HepG2 (cell line): ENCODE results near the gene TTC32. TPM values are rescaled to one million over a fixed set of nuclear protein-coding genes. Genes with fewer than 3 reads are reported as not detected.

Experiments used
- ATF2 ChIP-seq: sonication (generic); formaldehyde crosslinking; IDR thresholded peaks from 2 replicates; pipeline ENCODE4 v1.4.0; 2020; ENCODE audit warnings: missing genetic modification reagents
- CBX2 ChIP-seq, 2 experiments: fragments of 200-600 bp in 1 of 2; sonication (generic); formaldehyde crosslinking in 1 of 2; IDR thresholded peaks; 2 replicates each; pipeline versions ENCODE4 v1.7.0 to v1.8.1; 2018 to 2022; ENCODE audit warnings: low read depth in 2 of 2, low read length in 1 of 2, mild to moderate bottlenecking in 1 of 2, missing genetic modification reagents in 1 of 2
- DZIP1 ChIP-seq: sonication (generic); formaldehyde crosslinking; IDR thresholded peaks from 2 replicates; pipeline ENCODE4 v1.5.0; 2020; ENCODE audit warnings: mild to moderate bottlenecking, missing genetic modification reagents
- ETV6 ChIP-seq: sonication (generic); formaldehyde crosslinking; conservative IDR thresholded peaks from 2 replicates; pipeline ENCODE4 v1.4.0; 2020; ENCODE audit warnings: missing genetic modification reagents
- MED13 ChIP-seq: sonication (generic); formaldehyde crosslinking; IDR thresholded peaks from 2 replicates; pipeline ENCODE4 v1.5.0; 2020; ENCODE audit warnings: missing genetic modification reagents
- STAT5B ChIP-seq: sonication (generic); formaldehyde crosslinking; IDR thresholded peaks from 2 replicates; pipeline ENCODE4 v1.4.0; 2020; ENCODE audit warnings: missing genetic modification reagents
- ZGPAT ChIP-seq: IDR thresholded peaks from 2 replicates; pipeline ENCODE4 v1.6.1; 2016; ENCODE audit warnings: mild to moderate bottlenecking
- ZNF570 ChIP-seq: sonication (generic); formaldehyde crosslinking; IDR thresholded peaks from 2 replicates; pipeline ENCODE4 v1.4.0; 2020; ENCODE audit warnings: mild to moderate bottlenecking, missing genetic modification reagents, borderline replicate concordance
- ZNF773 ChIP-seq: sonication (generic); formaldehyde crosslinking; IDR thresholded peaks from 2 replicates; pipeline ENCODE4 v1.4.0; 2020; ENCODE audit warnings: missing genetic modification reagents, borderline replicate concordance
- ZSCAN22 ChIP-seq: sonication (generic); formaldehyde crosslinking; IDR thresholded peaks from 2 replicates; pipeline ENCODE4 v1.4.0; 2020; ENCODE audit warnings: mild to moderate bottlenecking, missing genetic modification reagents
- polyA plus RNA-seq, 8 experiments: library from polyadenylated mRNA; depleted of rRNA in 3 of 8; stranded (reverse) in 7 of 8; unstranded in 1 of 8; fragments of >200 nt; fragmentation: Illumina TruSeq in 4 of 8; extraction: Trizol in 4 of 8; gene quantifications; 2 replicates each; pipeline versions ENCODE4 v1.2.1 to v1.2.3, GENCODE V29; 2011 to 2016; ENCODE audit warnings: low read depth in 4 of 8, missing spikeins in 1 of 8, mixed read lengths in 1 of 8; ENCODE audit not compliant: insufficient read depth in 1 of 8
- total RNA-seq, 5 experiments: library from RNA; depleted of rRNA; stranded (reverse); fragments of >200 nt; fragmentation: Illumina TruSeq; extraction: Trizol; gene quantifications; 2 replicates each; pipeline ENCODE4 v1.2.3, GENCODE V29; 2016; ENCODE audit warnings: low read depth in 1 of 5
- TF ChIP-seq, protein P1 (sequence below): sonication (generic); formaldehyde crosslinking; IDR thresholded peaks from 2 replicates; pipeline ENCODE4 v1.8.0; 2022; ENCODE audit warnings: missing genetic modification reagents, mild to moderate bottlenecking, borderline replicate concordance
- TF ChIP-seq, protein P2 (sequence below): sonication (generic); formaldehyde crosslinking; IDR thresholded peaks from 2 replicates; pipeline ENCODE4 v1.5.0; 2020; ENCODE audit warnings: missing genetic modification reagents, mild to moderate bottlenecking, borderline replicate concordance
- TF ChIP-seq, protein P3 (sequence below): sonication (generic); formaldehyde crosslinking; IDR thresholded peaks from 2 replicates; pipeline ENCODE4 v1.4.0; 2020; ENCODE audit warnings: missing genetic modification reagents
- TF ChIP-seq, protein P4 (sequence below): sonication (generic); formaldehyde crosslinking; IDR thresholded peaks from 2 replicates; pipeline ENCODE4 v1.8.0; 2022; ENCODE audit warnings: mild to moderate bottlenecking, missing genetic modification reagents

TTC32 gene
- total and polyA plus RNA-seq, 2 of the 13 experiments (the other 11 are each of a cell fraction or from before 2014, with no cell fraction given) = 21.6 to 38.3 TPM

DNA sequence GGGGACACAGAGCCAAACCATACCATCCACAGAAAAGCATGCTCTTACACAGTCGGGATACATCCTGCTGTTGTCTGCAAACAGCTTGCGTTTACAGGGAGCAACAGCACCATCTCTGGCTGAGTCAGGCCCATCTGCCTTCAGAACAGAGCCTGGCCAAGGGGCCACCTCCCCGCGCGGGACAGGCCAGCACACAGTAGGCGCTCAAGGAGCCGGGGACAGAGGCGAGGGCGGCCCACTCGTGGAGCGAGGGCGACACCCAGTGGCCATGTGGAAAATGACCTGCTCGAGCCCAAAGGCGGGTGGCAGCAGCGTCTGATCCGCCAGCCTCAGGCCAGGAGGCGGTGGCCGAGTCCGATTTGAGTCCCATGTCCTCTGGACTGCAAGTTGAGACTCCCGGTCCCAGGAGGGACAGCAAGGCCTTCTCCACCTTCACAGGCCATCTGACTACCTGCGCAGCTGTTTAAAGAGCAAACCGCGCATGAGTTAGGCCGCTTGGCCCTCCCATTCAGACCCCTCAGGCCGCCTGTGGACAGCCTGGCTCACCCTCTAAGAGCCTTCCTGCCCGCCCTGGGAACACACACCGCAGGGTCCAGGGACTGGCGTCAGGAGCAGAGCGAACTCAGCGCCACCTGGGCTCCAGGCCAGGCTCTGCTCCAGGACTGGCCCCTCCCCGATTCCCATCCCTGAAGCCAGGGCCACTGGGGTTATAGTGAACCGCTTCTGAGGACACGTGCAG, 38.3 kb downstream of the TTC32 start (continued):
- TF ChIP-seq DZIP1 (CRISPR knock-in tag) (0 out of 2 replicates have a peak, but pooled peaks have one; percentile 47), ZNF773 (no peak; the same call in 1 of the 2 replicates), ATF2 (CRISPR knock-in tag) (peak; percentile 71; the same call in 1 of the 2 replicates), ZNF570 (CRISPR knock-in tag) (no peak), CBX2 (IDR thresholded peaks at IDR 0.05; ENCODE audit: low read depth, low read length) (no peak), CBX2 (CRISPR knock-in tag; IDR thresholded peaks at IDR 0.05; ENCODE audit: low read depth) (no peak), ZSCAN22 (peak; percentile 80; the same call in 1 of the 2 replicates), MED13 (0 out of 2 replicates have a peak, but pooled peaks have one; percentile 14), ZGPAT (peak; percentile 76; the same call in 1 of the 2 replicates), STAT5B (CRISPR knock-in tag) (no peak), ETV6 (peak; percentile 36; the same call in 1 of the 2 replicates)
- TF ChIP-seq, protein P1, sequence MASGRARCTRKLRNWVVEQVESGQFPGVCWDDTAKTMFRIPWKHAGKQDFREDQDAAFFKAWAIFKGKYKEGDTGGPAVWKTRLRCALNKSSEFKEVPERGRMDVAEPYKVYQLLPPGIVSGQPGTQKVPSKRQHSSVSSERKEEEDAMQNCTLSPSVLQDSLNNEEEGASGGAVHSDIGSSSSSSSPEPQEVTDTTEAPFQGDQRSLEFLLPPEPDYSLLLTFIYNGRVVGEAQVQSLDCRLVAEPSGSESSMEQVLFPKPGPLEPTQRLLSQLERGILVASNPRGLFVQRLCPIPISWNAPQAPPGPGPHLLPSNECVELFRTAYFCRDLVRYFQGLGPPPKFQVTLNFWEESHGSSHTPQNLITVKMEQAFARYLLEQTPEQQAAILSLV (CRISPR knock-in tag) = peak; percentile 80; the same call in 1 of the 2 replicates
- TF ChIP-seq, protein P2, sequence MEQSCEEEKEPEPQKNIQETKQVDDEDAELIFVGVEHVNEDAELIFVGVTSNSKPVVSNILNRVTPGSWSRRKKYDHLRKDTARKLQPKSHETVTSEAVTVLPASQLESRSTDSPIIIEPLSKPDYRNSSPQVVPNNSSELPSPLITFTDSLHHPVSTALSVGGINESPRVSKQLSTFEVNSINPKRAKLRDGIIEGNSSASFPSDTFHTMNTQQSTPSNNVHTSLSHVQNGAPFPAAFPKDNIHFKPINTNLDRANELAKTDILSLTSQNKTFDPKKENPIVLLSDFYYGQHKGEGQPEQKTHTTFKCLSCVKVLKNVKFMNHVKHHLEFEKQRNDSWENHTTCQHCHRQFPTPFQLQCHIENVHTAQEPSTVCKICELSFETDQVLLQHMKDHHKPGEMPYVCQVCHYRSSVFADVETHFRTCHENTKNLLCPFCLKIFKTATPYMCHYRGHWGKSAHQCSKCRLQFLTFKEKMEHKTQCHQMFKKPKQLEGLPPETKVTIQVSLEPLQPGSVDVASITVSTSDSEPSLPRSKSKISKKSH (CRISPR knock-in tag) = peak; percentile 75; the same call in 1 of the 2 replicates
- TF ChIP-seq, protein P3, sequence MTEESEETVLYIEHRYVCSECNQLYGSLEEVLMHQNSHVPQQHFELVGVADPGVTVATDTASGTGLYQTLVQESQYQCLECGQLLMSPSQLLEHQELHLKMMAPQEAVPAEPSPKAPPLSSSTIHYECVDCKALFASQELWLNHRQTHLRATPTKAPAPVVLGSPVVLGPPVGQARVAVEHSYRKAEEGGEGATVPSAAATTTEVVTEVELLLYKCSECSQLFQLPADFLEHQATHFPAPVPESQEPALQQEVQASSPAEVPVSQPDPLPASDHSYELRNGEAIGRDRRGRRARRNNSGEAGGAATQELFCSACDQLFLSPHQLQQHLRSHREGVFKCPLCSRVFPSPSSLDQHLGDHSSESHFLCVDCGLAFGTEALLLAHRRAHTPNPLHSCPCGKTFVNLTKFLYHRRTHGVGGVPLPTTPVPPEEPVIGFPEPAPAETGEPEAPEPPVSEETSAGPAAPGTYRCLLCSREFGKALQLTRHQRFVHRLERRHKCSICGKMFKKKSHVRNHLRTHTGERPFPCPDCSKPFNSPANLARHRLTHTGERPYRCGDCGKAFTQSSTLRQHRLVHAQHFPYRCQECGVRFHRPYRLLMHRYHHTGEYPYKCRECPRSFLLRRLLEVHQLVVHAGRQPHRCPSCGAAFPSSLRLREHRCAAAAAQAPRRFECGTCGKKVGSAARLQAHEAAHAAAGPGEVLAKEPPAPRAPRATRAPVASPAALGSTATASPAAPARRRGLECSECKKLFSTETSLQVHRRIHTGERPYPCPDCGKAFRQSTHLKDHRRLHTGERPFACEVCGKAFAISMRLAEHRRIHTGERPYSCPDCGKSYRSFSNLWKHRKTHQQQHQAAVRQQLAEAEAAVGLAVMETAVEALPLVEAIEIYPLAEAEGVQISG (CRISPR knock-in tag) = peak; percentile 55
- TF ChIP-seq, protein P4, sequence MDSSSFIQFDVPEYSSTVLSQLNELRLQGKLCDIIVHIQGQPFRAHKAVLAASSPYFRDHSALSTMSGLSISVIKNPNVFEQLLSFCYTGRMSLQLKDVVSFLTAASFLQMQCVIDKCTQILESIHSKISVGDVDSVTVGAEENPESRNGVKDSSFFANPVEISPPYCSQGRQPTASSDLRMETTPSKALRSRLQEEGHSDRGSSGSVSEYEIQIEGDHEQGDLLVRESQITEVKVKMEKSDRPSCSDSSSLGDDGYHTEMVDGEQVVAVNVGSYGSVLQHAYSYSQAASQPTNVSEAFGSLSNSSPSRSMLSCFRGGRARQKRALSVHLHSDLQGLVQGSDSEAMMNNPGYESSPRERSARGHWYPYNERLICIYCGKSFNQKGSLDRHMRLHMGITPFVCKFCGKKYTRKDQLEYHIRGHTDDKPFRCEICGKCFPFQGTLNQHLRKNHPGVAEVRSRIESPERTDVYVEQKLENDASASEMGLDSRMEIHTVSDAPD (CRISPR knock-in tag) = no peak
